CD1c-positive myeloid dendritic cell (primary cell): ENCODE measurements around the gene MYO1D.
"Not testable (repeated sequence)": the region's sequence is repeated elsewhere in the genome, so short reads cannot be mapped to it uniquely, and the experiment has no call there.

Experiments used
- DNase-seq: peaks from one replicate; pipeline ENCODE4 v3.0.0-alpha.2; 2016; ENCODE audit errors: extremely low spot score

Gene MYO1D

GRCh38 chr17:32855620-32856019, 21.3 kb downstream of the MYO1D start:
- no peak for DNase-seq

- DNase-seq, result no peak
Measured at GRCh38 chr17:32854832-32855389, 22.0 kb downstream of the MYO1D start.

GRCh38 chr17:32854207-32854606, 22.7 kb downstream of the MYO1D start:
- no peak for DNase-seq

GRCh38 chr17:32852811-32853210, 24.1 kb downstream of the MYO1D start:
- no peak for DNase-seq

- no peak for DNase-seq
Measured at GRCh38 chr17:32849879-32850278, 27.0 kb downstream of the MYO1D start.

GRCh38 chr17:32847977-32848376, 28.9 kb downstream of the MYO1D start:
- DNase-seq, result no peak

- DNase-seq, result no peak
Measured at GRCh38 chr17:32846143-32846542, 30.8 kb downstream of the MYO1D start.

GRCh38 chr17:32840241-32840640, 36.7 kb downstream of the MYO1D start:
- no peak for DNase-seq

GRCh38 chr17:32836527-32836926, 40.4 kb downstream of the MYO1D start:
- DNase-seq, result no peak

- no peak for DNase-seq
Measured at GRCh38 chr17:32835291-32835761, 41.6 kb downstream of the MYO1D start.

GRCh38 chr17:32834104-32834503, 42.8 kb downstream of the MYO1D start:
- DNase-seq, result no peak

GRCh38 chr17:32833526-32833925, 43.4 kb downstream of the MYO1D start:
- no peak for DNase-seq

- no peak for DNase-seq
Measured at GRCh38 chr17:32833076-32833475, 43.8 kb downstream of the MYO1D start.

GRCh38 chr17:32831627-32832243, 45.2 kb downstream of the MYO1D start:
- DNase-seq, result no peak

- DNase-seq, result no peak
Measured at GRCh38 chr17:32831223-32831622, 45.7 kb downstream of the MYO1D start.

GRCh38 chr17:32828822-32829221, 48.1 kb downstream of the MYO1D start:
- DNase-seq, result no peak

- no peak for DNase-seq
Measured at GRCh38 chr17:32827227-32827626, 49.7 kb downstream of the MYO1D start.

GRCh38 chr17:32826076-32826475, 50.8 kb downstream of the MYO1D start:
- DNase-seq, result no peak

GRCh38 chr17:32824334-32824733, 52.6 kb downstream of the MYO1D start:
- DNase-seq, result no peak

- no peak for DNase-seq
Measured at GRCh38 chr17:32822996-32823395, 53.9 kb downstream of the MYO1D start.

GRCh38 chr17:32821987-32822934, 54.7 kb downstream of the MYO1D start:
- DNase-seq, result not testable (repeated sequence)

GRCh38 chr17:32820440-32820839, 56.5 kb downstream of the MYO1D start:
- DNase-seq, result no peak

- no peak for DNase-seq
Measured at GRCh38 chr17:32819787-32820186, 57.1 kb downstream of the MYO1D start.
